HS-5 (cell line): Measurements from ENCODE around the gene CROCC.

ENCODE experiments used
- DNase-seq: peaks from one replicate; pipeline ENCODE4 v3.0.0-alpha.2; 2012; ENCODE audit warnings: low read depth

CROCC gene

DNA sequence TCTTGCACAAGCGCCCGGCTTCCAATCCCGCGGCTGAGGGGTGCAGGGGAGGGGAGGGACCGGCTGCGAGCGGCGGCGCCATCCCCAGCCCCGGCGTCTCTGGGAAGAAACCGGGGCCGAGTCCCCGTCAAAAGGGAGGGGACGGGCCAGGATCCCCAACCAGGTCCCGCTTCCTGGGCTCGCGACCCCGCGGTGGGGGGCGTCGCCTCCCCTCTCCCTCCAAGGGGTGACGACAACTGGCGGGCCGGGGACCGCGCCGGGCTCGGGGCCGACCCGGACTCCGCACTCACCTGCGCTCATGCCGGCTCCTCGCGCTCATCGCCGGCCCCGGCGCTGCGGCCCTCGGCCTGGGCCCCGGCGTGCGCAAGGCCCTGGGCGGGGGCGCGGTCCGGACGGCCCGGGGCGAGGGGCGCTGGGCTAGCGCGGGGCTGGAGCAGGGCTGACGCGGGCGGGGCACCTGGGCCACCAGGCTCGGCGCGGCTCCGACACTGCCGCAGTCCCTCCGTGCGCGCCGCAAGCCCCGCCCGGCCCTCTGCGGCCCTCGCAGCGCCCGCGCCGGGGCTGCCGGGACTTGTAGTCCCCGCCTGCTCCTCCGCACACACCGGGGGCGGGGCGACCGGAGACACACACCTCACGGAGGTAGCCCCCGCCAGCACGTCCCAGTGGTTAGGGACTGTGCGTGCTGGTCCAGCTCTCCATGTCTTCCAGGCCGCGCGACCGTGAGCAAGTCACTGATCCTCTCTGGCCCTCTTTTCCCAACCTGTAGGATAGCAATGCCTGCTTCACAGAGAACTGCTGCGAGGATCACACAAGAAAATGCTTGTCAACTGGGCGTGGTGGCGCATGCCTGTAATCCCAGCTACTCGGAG lies 89.9 kb downstream of the CROCC start, which contains the start of gene ATP13A2:
Gene ATP13A2 (minus strand): TSS at position 490 of the 869 bp plus-strand sequence. CDS start 190 bp downstream, at position 300.
- no peak for DNase-seq

DNA sequence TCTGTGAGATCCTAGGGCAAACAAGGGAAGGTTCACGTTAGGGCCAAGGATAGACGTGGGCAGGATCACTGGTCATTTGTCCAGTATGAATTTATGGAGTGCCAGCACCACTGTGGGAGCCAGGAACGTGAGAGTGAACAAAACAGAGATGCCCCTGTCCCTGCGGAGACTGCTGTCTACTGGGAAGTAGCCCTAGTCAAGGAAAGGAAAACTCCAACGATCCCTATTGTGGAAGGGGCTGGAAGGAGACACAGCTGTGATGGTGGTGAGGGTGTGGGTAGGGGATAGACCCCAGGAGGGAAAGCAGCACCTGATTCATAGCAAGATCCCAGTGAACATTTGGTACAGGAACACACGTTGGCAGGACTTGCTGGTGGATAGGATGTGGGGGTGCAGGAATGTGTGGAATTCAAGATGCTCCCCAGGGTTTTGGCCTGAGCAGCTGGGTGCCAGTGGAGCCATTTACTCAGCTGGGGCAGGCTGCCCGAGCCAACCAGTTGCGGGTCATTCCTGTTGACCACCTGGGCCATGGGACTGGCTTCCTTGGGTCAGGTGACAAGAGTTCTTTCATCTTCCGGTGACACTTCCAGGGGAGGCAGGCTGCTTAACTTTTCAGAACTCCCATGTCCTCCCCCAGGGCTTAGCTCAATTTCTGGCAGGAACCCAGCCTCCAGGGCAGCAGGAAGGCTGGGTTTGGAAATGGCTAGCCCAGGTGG lies 91.2 kb downstream of the CROCC start:
- DNase-seq: no peak

GRCh38 chr1:17013491-17014320 lies 92.0 kb downstream of the CROCC start:
- DNase-seq: no peak

- no peak for DNase-seq
These were observed 93.2 kb downstream of the CROCC start for GRCh38 chr1:17014671-17015567.

- no peak for DNase-seq
These were observed 94.6 kb downstream of the CROCC start for GRCh38 chr1:17016317-17016661.

DNA sequence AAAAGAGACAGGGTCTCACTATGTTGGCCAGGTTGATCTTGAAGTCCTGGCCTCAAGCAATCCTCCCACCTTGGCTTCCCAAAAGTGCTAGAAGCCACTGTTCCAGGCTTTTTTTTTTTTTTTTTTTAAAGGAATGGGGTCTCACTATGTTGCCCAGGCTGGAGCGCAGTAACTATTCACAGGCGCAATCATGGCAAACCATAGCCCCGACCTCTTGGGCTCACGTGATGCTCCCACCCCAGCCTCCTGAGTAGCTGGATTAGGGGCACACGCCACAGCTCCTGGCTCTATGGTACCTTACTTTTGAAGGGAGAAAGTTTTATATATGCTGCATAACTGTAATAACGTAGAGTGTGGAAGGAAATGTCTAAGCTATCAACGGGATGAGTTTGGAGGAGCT lies 95.7 kb downstream of the CROCC start:
- no peak for DNase-seq

GRCh38 chr1:17018849-17019248 lies 97.1 kb downstream of the CROCC start:
- no peak for DNase-seq

GRCh38 chr1:17020502-17020901 lies 98.8 kb downstream of the CROCC start:
- DNase-seq: no peak

- DNase-seq: no peak
These were observed 100.2 kb downstream of the CROCC start for GRCh38 chr1:17021896-17022295.
